CD4-positive, alpha-beta memory T cell (primary cell): ENCODE results near the gene PSMD1. TPM values are rescaled to one million over a fixed set of nuclear protein-coding genes. Genes with fewer than 3 reads are reported as not detected.
A peak's percentile ranks its signal among the peaks of the same experiment; 100 is the strongest.
"Not testable (repeated sequence)": the region's sequence is repeated elsewhere in the genome, so short reads cannot be mapped to it uniquely, and the experiment has no call there.

Experiments
- CTCF ChIA-PET: fragments of 350-600 bp; sonication (Branson Sonifier 250); formaldehyde crosslinking; loops from one replicate; lab custom pipeline; 2021; ENCODE audit warnings: inconsistent platforms; ENCODE audit not compliant: partially characterized antibody; lab: Charles Lee
- POLR2A ChIA-PET: fragments of 350-600 bp; sonication (Branson Sonifier 250); formaldehyde crosslinking; loops from one replicate; lab custom pipeline; 2021; ENCODE audit not compliant: partially characterized antibody; lab: Charles Lee
- DNase-seq, 5 donors: peaks; one replicate each; pipeline versions ENCODE4 v3.0.0 to v3.0.0-alpha.2; 2020 to 2022; ENCODE audit warnings: mixed read lengths in 1 of 5
- H3K27ac ChIP-seq: one replicate; pipeline ENCODE4 v1.7.0; 2013; ENCODE audit warnings: low read depth, low read length
- H3K27me3 ChIP-seq: 2 replicates; pipeline ENCODE4 v1.7.0; 2013; ENCODE audit warnings: mild to moderate bottlenecking, low read length, moderate library complexity; ENCODE audit not compliant: insufficient read depth
- H3K36me3 ChIP-seq: 2 replicates; pipeline ENCODE4 v1.7.0; 2013; ENCODE audit warnings: mild to moderate bottlenecking, low read length, moderate library complexity; ENCODE audit not compliant: insufficient read depth
- H3K4me1 ChIP-seq: 2 replicates; pipeline ENCODE4 v1.7.0; 2013; ENCODE audit warnings: mild to moderate bottlenecking, low read length, moderate library complexity; ENCODE audit not compliant: insufficient read depth
- H3K4me3 ChIP-seq, 2 donors: one replicate each; pipeline ENCODE4 v1.7.0; 2013; ENCODE audit warnings: low read length in 2 of 2, mild to moderate bottlenecking in 1 of 2
- H3K9me3 ChIP-seq, 2 donors: one replicate each; pipeline ENCODE4 v1.7.0; 2013; ENCODE audit warnings: low read length in 2 of 2, control low read depth in 1 of 2; ENCODE audit not compliant: control insufficient read depth in 1 of 2
- H3K27ac Mint-ChIP-seq, 7 donors: one replicate each; pipeline ENCODE4 v1.8.0; 2020 to 2021; ENCODE audit warnings: mixed read lengths in 7 of 7, mild to moderate bottlenecking in 6 of 7, inconsistent platforms in 3 of 7, moderate library complexity in 3 of 7
- H3K27me3 Mint-ChIP-seq, 2 donors: one replicate each; pipeline ENCODE4 v1.8.0; 2020 to 2021; ENCODE audit warnings: mixed read lengths in 2 of 2
- H3K36me3 Mint-ChIP-seq, 2 donors: one replicate each; pipeline ENCODE4 v1.8.0; 2020 to 2021; ENCODE audit warnings: mixed read lengths in 2 of 2, inconsistent platforms in 1 of 2, mild to moderate bottlenecking in 1 of 2
- H3K4me1 Mint-ChIP-seq, 4 donors: one replicate each; pipeline ENCODE4 v1.8.0; 2020 to 2021; ENCODE audit warnings: mixed read lengths in 4 of 4, mild to moderate bottlenecking in 1 of 4
- H3K4me3 Mint-ChIP-seq, 8 donors: one replicate each; pipeline ENCODE4 v1.8.0; 2020 to 2021; ENCODE audit warnings: mixed read lengths in 8 of 8, mild to moderate bottlenecking in 7 of 8, moderate library complexity in 6 of 8, inconsistent platforms in 3 of 8
- H3K9me3 Mint-ChIP-seq, 8 donors: one replicate each; pipeline ENCODE4 v1.8.0; 2020 to 2021; ENCODE audit warnings: mixed read lengths in 8 of 8, mild to moderate bottlenecking in 5 of 8, inconsistent platforms in 3 of 8, moderate library complexity in 1 of 8
- intact Hi-C: fragments of 100-400 bp; cut with micrococcal nuclease; formaldehyde crosslinking; loops from one replicate; pipeline ENCODE4 v1.15.1; 2023
- polyA plus RNA-seq, 2 donors: library from polyadenylated mRNA; unstranded; fragments of 300-500 nt; fragmentation: Illumina TruSeq; gene quantifications; one replicate each; pipeline ENCODE4 v1.2.3, GENCODE V29; 2021
- total RNA-seq, 2 experiments: library from RNA; stranded (reverse); gene quantifications; one replicate each; pipeline ENCODE4 v1.2.3, GENCODE V29; 2021

PSMD1 gene
- total and polyA plus RNA-seq, 4 experiments from 2014 or later: 38.0 to 65.0 (median 52.6) TPM

- DNase-seq: no peak
- H3K9me3 Mint-ChIP-seq: no peaks in the 10 kb centered on the region
- H3K27ac Mint-ChIP-seq: peak overlapping the region in 3 of 7 donors; percentile 17 to 43 (median 36)
- peaks cover 11% of the 10 kb centered on the region for H3K36me3 ChIP-seq
- peaks cover 6 to 9% (median 8%) of the 10 kb centered on the region in 4 donors for H3K4me1 Mint-ChIP-seq
- H3K36me3 Mint-ChIP-seq: peaks cover 26 to 34% of the 10 kb centered on the region in 2 donors
- H3K27me3 Mint-ChIP-seq: no peaks in the 10 kb centered on the region
- no peak overlapping the region for H3K4me3 Mint-ChIP-seq
- no peaks in the 10 kb centered on the region for H3K27me3 ChIP-seq
- ChIA-PET CTCF (no interaction called here), POLR2A (no interaction called here)
- H3K9me3 ChIP-seq: no peaks in the 10 kb centered on the region
- intact Hi-C loops: no loop called here
- H3K4me3 ChIP-seq: no peak overlapping the region
- H3K4me1 ChIP-seq: no peaks in the 10 kb centered on the region
- no peak overlapping the region for H3K27ac ChIP-seq
Observed at GRCh38 chr2:231176066-231176465, 119.4 kb downstream of the PSMD1 start.

- H3K36me3 ChIP-seq: peaks cover 4% of the 10 kb centered on the region
- no peak overlapping the region for H3K27ac ChIP-seq
- ChIA-PET CTCF (no interaction called here), POLR2A (no interaction called here)
- no peaks in the 10 kb centered on the region for H3K4me1 ChIP-seq
- Mint-ChIP-seq H3K4me3 (no peak overlapping the region), H3K4me1 (peaks cover 6 to 9% (median 8%) of the 10 kb centered on the region in 4 donors), H3K36me3 (peaks cover 23 to 26% of the 10 kb centered on the region in 2 donors), H3K27me3 (no peaks in the 10 kb centered on the region), H3K9me3 (no peaks in the 10 kb centered on the region), H3K27ac (no peak overlapping the region)
- H3K9me3 ChIP-seq: no peaks in the 10 kb centered on the region
- H3K4me3 ChIP-seq: no peak overlapping the region
- intact Hi-C loops: no loop called here
- no peak for DNase-seq
- H3K27me3 ChIP-seq: no peaks in the 10 kb centered on the region
Observed at GRCh38 chr2:231177156-231178025, 120.7 kb downstream of the PSMD1 start.

GRCh38 chr2:231178805-231179204 is 122.1 kb downstream of the PSMD1 start:
- H3K9me3 Mint-ChIP-seq, H3K27ac Mint-ChIP-seq, H3K4me1 ChIP-seq, DNase-seq, CTCF ChIA-PET, H3K27me3 ChIP-seq, intact Hi-C loops, H3K4me3 Mint-ChIP-seq, POLR2A ChIA-PET, H3K4me1 Mint-ChIP-seq, H3K36me3 ChIP-seq, H3K27ac ChIP-seq, H3K27me3 Mint-ChIP-seq, H3K4me3 ChIP-seq, H3K9me3 ChIP-seq: not testable (repeated sequence)
- H3K36me3 Mint-ChIP-seq: peaks cover 18 to 21% of the 10 kb centered on the region in 2 donors

GRCh38 chr2:231181860-231182512 is 125.3 kb downstream of the PSMD1 start:
- Histone ChIP-seq H3K4me3 (no peak overlapping the region), H3K9me3 (no peaks in the 10 kb centered on the region), H3K27ac (no peak overlapping the region), H3K36me3 (no peaks in the 10 kb centered on the region), H3K4me1 (no peaks in the 10 kb centered on the region), H3K27me3 (no peaks in the 10 kb centered on the region)
- ChIA-PET POLR2A (no interaction called here), CTCF (no interaction called here)
- peaks cover 6 to 9% (median 8%) of the 10 kb centered on the region in 4 donors for H3K4me1 Mint-ChIP-seq
- H3K36me3 Mint-ChIP-seq: no peaks in the 10 kb centered on the region
- no peaks in the 10 kb centered on the region for H3K27me3 Mint-ChIP-seq
- intact Hi-C loops: no loop called here
- DNase-seq: no peak
- H3K9me3 Mint-ChIP-seq: no peaks in the 10 kb centered on the region
- H3K27ac Mint-ChIP-seq: no peak overlapping the region
- no peak overlapping the region for H3K4me3 Mint-ChIP-seq

GRCh38 chr2:231182513-231182899 is 125.8 kb downstream of the PSMD1 start:
- CTCF ChIA-PET: no interaction called here

GRCh38 chr2:231183851-231184250 is 127.2 kb downstream of the PSMD1 start:
- H3K27me3 Mint-ChIP-seq: peaks cover 9 to 12% of the 10 kb centered on the region in 2 donors
- Histone ChIP-seq H3K9me3 (no peaks in the 10 kb centered on the region), H3K27ac (no peak overlapping the region), H3K36me3 (no peaks in the 10 kb centered on the region), H3K27me3 (no peaks in the 10 kb centered on the region), H3K4me3 (no peak overlapping the region), H3K4me1 (no peaks in the 10 kb centered on the region)
- DNase-seq: no peak
- no peak overlapping the region for H3K4me3 Mint-ChIP-seq
- CTCF ChIA-PET: no interaction called here
- intact Hi-C loops: no loop called here
- H3K27ac Mint-ChIP-seq: no peak overlapping the region
- POLR2A ChIA-PET: interaction anchor here (0.6 kb wide), 1 partner anchor 13 kb away, joined by 4 read pairs; no protein-coding TSS in a partner anchor
- H3K4me1 Mint-ChIP-seq: peaks cover 6 to 9% (median 7%) of the 10 kb centered on the region in 4 donors
- H3K9me3 Mint-ChIP-seq: no peaks in the 10 kb centered on the region
- no peaks in the 10 kb centered on the region for H3K36me3 Mint-ChIP-seq

More at GRCh38 chr2:231182513-231182899, 125.8 kb downstream of the PSMD1 start:
- Histone ChIP-seq H3K27ac (no peak overlapping the region), H3K4me3 (no peak overlapping the region), H3K36me3 (no peaks in the 10 kb centered on the region), H3K27me3 (no peaks in the 10 kb centered on the region), H3K9me3 (no peaks in the 10 kb centered on the region), H3K4me1 (no peaks in the 10 kb centered on the region)
- Mint-ChIP-seq H3K4me1 (peaks cover 6 to 9% (median 8%) of the 10 kb centered on the region in 4 donors), H3K9me3 (no peaks in the 10 kb centered on the region), H3K36me3 (no peaks in the 10 kb centered on the region), H3K27me3 (peaks cover 3% of the 10 kb centered on the region in 2 donors), H3K4me3 (no peak overlapping the region), H3K27ac (no peak overlapping the region)
- DNase-seq: no peak
- intact Hi-C loops: no loop called here
- POLR2A ChIA-PET: no interaction called here

GRCh38 chr2:231184319-231184718 is 127.7 kb downstream of the PSMD1 start:
- CTCF ChIA-PET: no interaction called here
- POLR2A ChIA-PET: interaction anchor here (0.6 kb wide), 1 partner anchor 12 kb away, joined by 4 read pairs; no protein-coding TSS in a partner anchor
- Mint-ChIP-seq H3K9me3 (no peaks in the 10 kb centered on the region), H3K4me3 (no peak overlapping the region), H3K4me1 (peaks cover 6 to 9% (median 7%) of the 10 kb centered on the region in 4 donors), H3K27me3 (peaks cover 13% of the 10 kb centered on the region in 2 donors), H3K27ac (no peak overlapping the region), H3K36me3 (no peaks in the 10 kb centered on the region)
- intact Hi-C loops: no loop called here
- H3K27me3 ChIP-seq: peaks cover 3% of the 10 kb centered on the region
- H3K4me3 ChIP-seq: no peak overlapping the region
- H3K36me3 ChIP-seq: no peaks in the 10 kb centered on the region
- H3K27ac ChIP-seq: no peak overlapping the region
- H3K4me1 ChIP-seq: no peaks in the 10 kb centered on the region
- DNase-seq: no peak
- H3K9me3 ChIP-seq: no peaks in the 10 kb centered on the region
